Common myeloid progenitor, CD34-positive (primary cell): Measurements from ENCODE around the gene PRDM16.

Experiments
- CTCF ChIA-PET: fragments of 350-600 bp; sonication (Branson Sonifier 250); formaldehyde crosslinking; loops from one replicate; lab custom pipeline; 2021; ENCODE audit warnings: antibody characterized with exemption; lab: Charles Lee
- POLR2A ChIA-PET: fragments of 350-600 bp; sonication (Branson Sonifier 250); formaldehyde crosslinking; loops from one replicate; lab custom pipeline; 2021; ENCODE audit warnings: antibody characterized with exemption; lab: Charles Lee
- DNase-seq, 3 donors: peaks; one replicate each; pipeline versions ENCODE4 v3.0.0 to v3.0.0-alpha.2; 2013
- H3K27ac ChIP-seq, 2 experiments: 1 replicate in 1 of 2; 2 replicates in 1 of 2; pipeline ENCODE4 v1.7.0; 2013; ENCODE audit warnings: inconsistent platforms in 2 of 2, low read length in 2 of 2, mild to moderate bottlenecking in 2 of 2, low read depth in 1 of 2, moderate library complexity in 1 of 2; ENCODE audit not compliant: severe bottlenecking in 2 of 2, insufficient read depth in 1 of 2, poor library complexity in 1 of 2
- H3K27me3 ChIP-seq, 5 experiments: replicated peaks in 2 of 5; 1 replicate in 3 of 5; 2 replicates in 2 of 5; pipeline versions ENCODE4 v1.6.1 to v1.7.0; 2013; ENCODE audit warnings: low read length in 4 of 5, mild to moderate bottlenecking in 2 of 5, moderate library complexity in 2 of 5, inconsistent platforms in 1 of 5; ENCODE audit not compliant: insufficient read depth in 5 of 5, control insufficient read depth in 4 of 5
- H3K36me3 ChIP-seq, 4 experiments: 1 replicate in 2 of 4; 2 replicates in 2 of 4; pipeline versions ENCODE4 v1.6.1 to v1.7.0; 2013; ENCODE audit warnings: low read length in 3 of 4, control low read depth in 1 of 4, mild to moderate bottlenecking in 1 of 4; ENCODE audit not compliant: control insufficient read depth in 4 of 4, insufficient read depth in 4 of 4
- H3K4me1 ChIP-seq, 4 experiments: 1 replicate in 3 of 4; 2 replicates in 1 of 4; pipeline versions ENCODE4 v1.6.1 to v1.7.1; 2013; ENCODE audit warnings: low read length in 3 of 4, mild to moderate bottlenecking in 3 of 4, control low read depth in 1 of 4, inconsistent platforms in 1 of 4, moderate library complexity in 1 of 4; ENCODE audit not compliant: control insufficient read depth in 4 of 4, insufficient read depth in 4 of 4; ENCODE audit errors: control extremely low read depth in 1 of 4
- H3K4me3 ChIP-seq, 7 experiments: 1 replicate in 4 of 7; 2 replicates in 3 of 7; pipeline versions ENCODE4 v1.5.1 to v1.7.0; 2013; ENCODE audit warnings: mild to moderate bottlenecking in 7 of 7, low read length in 6 of 7, moderate library complexity in 6 of 7, inconsistent platforms in 2 of 7, low read depth in 2 of 7, control low read depth in 1 of 7; ENCODE audit not compliant: insufficient read depth in 4 of 7, control insufficient read depth in 1 of 7; ENCODE audit errors: extremely low read depth in 1 of 7
- H3K9me3 ChIP-seq, 5 experiments: 1 replicate in 4 of 5; 2 replicates in 1 of 5; pipeline versions ENCODE4 v1.6.1 to v1.7.1; 2013; ENCODE audit warnings: low read length in 4 of 5, mild to moderate bottlenecking in 2 of 5, inconsistent platforms in 1 of 5, low read depth in 1 of 5, moderate library complexity in 1 of 5; ENCODE audit not compliant: control insufficient read depth in 4 of 5, insufficient read depth in 2 of 5; ENCODE audit errors: control extremely low read depth in 1 of 5
- WGBS: methylation state at CpG from one replicate; pipeline ENCODE4 v1.1.5; 2013; ENCODE audit not compliant: insufficient coverage; 5-methylcytosine and 5-hydroxymethylcytosine counted together

Gene PRDM16

GRCh38 chr1:3146458-3146857, 77.5 kb downstream of the PRDM16 start:
- POLR2A ChIA-PET, result no interaction called here
- H3K36me3 ChIP-seq, result no peaks in the 10 kb centered on the region
- no peak overlapping the region for H3K27ac ChIP-seq
- 96% methylated on average over 12 of the region's 14 CpGs for WGBS
- no peak overlapping the region for H3K4me3 ChIP-seq
- H3K27me3 ChIP-seq, result no peaks in the 10 kb centered on the region
- no peaks in the 10 kb centered on the region for H3K9me3 ChIP-seq
- CTCF ChIA-PET, result no interaction called here
- H3K4me1 ChIP-seq, result peaks cover 0 to 14% (median 9%) of the 10 kb centered on the region in 4 experiments
- DNase-seq, result no peak

- ChIA-PET POLR2A (no interaction called here), CTCF (no interaction called here)
- DNase-seq, result no peak
- H3K4me1 ChIP-seq, result peaks cover 0 to 10% (median 7%) of the 10 kb centered on the region in 4 experiments
- no peaks in the 10 kb centered on the region for H3K36me3 ChIP-seq
- H3K4me3 ChIP-seq, result no peak overlapping the region
- no peak overlapping the region for H3K27ac ChIP-seq
- H3K27me3 ChIP-seq, result no peaks in the 10 kb centered on the region
- H3K9me3 ChIP-seq, result no peaks in the 10 kb centered on the region
- WGBS, result 98% methylated on average over 16 of the region's 19 CpGs
These were observed 77.9 kb downstream of the PRDM16 start for GRCh38 chr1:3146907-3147306.

GRCh38 chr1:3148171-3148570, 79.2 kb downstream of the PRDM16 start:
- no peak overlapping the region for H3K4me3 ChIP-seq
- no peaks in the 10 kb centered on the region for H3K27me3 ChIP-seq
- peaks cover 0 to 2% (median 0%) of the 10 kb centered on the region in 4 experiments for H3K4me1 ChIP-seq
- no peak for DNase-seq
- POLR2A ChIA-PET, result no interaction called here
- H3K36me3 ChIP-seq, result no peaks in the 10 kb centered on the region
- 98% methylated on average over 6 of the region's 6 CpGs for WGBS
- H3K27ac ChIP-seq, result no peak overlapping the region
- CTCF ChIA-PET, result no interaction called here
- H3K9me3 ChIP-seq, result no peaks in the 10 kb centered on the region

GRCh38 chr1:3149277-3149676, 80.3 kb downstream of the PRDM16 start:
- H3K4me3 ChIP-seq, result no peak overlapping the region
- peaks cover 0 to 8% (median 0%) of the 10 kb centered on the region in 4 experiments for H3K4me1 ChIP-seq
- H3K36me3 ChIP-seq, result no peaks in the 10 kb centered on the region
- ChIA-PET CTCF (no interaction called here), POLR2A (no interaction called here)
- no peak overlapping the region for H3K27ac ChIP-seq
- no peak for DNase-seq
- H3K27me3 ChIP-seq, result no peaks in the 10 kb centered on the region
- no peaks in the 10 kb centered on the region for H3K9me3 ChIP-seq
- WGBS, result 91% methylated on average over 8 of the region's 8 CpGs

GRCh38 chr1:3151456-3151855, 82.5 kb downstream of the PRDM16 start:
- ChIA-PET CTCF (interaction anchor here (1.8 kb wide), 1 partner anchor 9 kb away, joined by 5 read pairs; no protein-coding TSS in a partner anchor), POLR2A (no interaction called here)
- WGBS, result 98% methylated on average over 14 of the region's 14 CpGs
- no peaks in the 10 kb centered on the region for H3K36me3 ChIP-seq
- no peak overlapping the region for H3K27ac ChIP-seq
- no peaks in the 10 kb centered on the region for H3K9me3 ChIP-seq
- H3K4me3 ChIP-seq, result no peak overlapping the region
- no peaks in the 10 kb centered on the region for H3K27me3 ChIP-seq
- no peak for DNase-seq
- H3K4me1 ChIP-seq, result peaks cover 0 to 27% (median 18%) of the 10 kb centered on the region in 4 experiments

- H3K9me3 ChIP-seq, result no peaks in the 10 kb centered on the region
- no peak for DNase-seq
- ChIA-PET POLR2A (no interaction called here), CTCF (interaction anchor here (1.8 kb wide), 1 partner anchor 8 kb away, joined by 5 read pairs; no protein-coding TSS in a partner anchor)
- peaks cover 0 to 34% (median 24%) of the 10 kb centered on the region in 4 experiments for H3K4me1 ChIP-seq
- no peaks in the 10 kb centered on the region for H3K27me3 ChIP-seq
- H3K36me3 ChIP-seq, result no peaks in the 10 kb centered on the region
- H3K4me3 ChIP-seq, result no peak overlapping the region
- H3K27ac ChIP-seq, result no peak overlapping the region
These were observed 83.1 kb downstream of the PRDM16 start for GRCh38 chr1:3152143-3152542.

GRCh38 chr1:3153197-3153596, 84.2 kb downstream of the PRDM16 start:
- POLR2A ChIA-PET, result no interaction called here
- H3K27ac ChIP-seq, result no peak overlapping the region
- no peaks in the 10 kb centered on the region for H3K27me3 ChIP-seq
- no peaks in the 10 kb centered on the region for H3K9me3 ChIP-seq
- H3K36me3 ChIP-seq, result no peaks in the 10 kb centered on the region
- H3K4me1 ChIP-seq, result peaks cover 0 to 34% (median 26%) of the 10 kb centered on the region in 4 experiments
- no peak overlapping the region for H3K4me3 ChIP-seq
- no peak for DNase-seq
- 96% methylated on average over 8 of the region's 13 CpGs for WGBS
- CTCF ChIA-PET, result interaction anchor here (1.2 to 1.3 kb wide), 2 partner anchors 51 to 128 kb away, joined by 3 read pairs; no protein-coding TSS in a partner anchor
